GM23338 (cell line): Measurements from ENCODE around the gene IL12RB1. TPM values are rescaled to one million over a fixed set of nuclear protein-coding genes. Genes with fewer than 3 reads are reported as not detected.

ENCODE experiments used
- ATAC-seq: fragments of 200-7000 bp; cut with Tn5 transposase; 3 replicates; pipeline ENCODE4 v1.9.1; 2020
- DNase-seq: peaks from one replicate; pipeline ENCODE4 v3.0.0-alpha.2; 2015; ENCODE audit warnings: low spot score
- H2AFZ ChIP-seq: fragments of 200-600 bp; sonication (generic); 2 replicates; pipeline ENCODE4 v1.8.0; 2016; ENCODE audit warnings: antibody characterized with exemption, mild to moderate bottlenecking, moderate library complexity
- H3F3A ChIP-seq: fragments of 200-600 bp; sonication (generic); replicated peaks from 2 replicates; pipeline ENCODE4 v1.8.0; 2017; ENCODE audit warnings: antibody characterized with exemption, mixed run types, low read depth
- H3K27ac ChIP-seq: fragments of 200-600 bp; sonication (generic); 2 replicates; pipeline ENCODE4 v1.6.1; 2016; ENCODE audit warnings: low read depth
- H3K27me3 ChIP-seq: fragments of 200-600 bp; sonication (generic); 2 replicates; pipeline ENCODE4 v1.8.0; 2016; ENCODE audit warnings: mild to moderate bottlenecking, mixed run types, moderate library complexity; ENCODE audit not compliant: insufficient read depth
- H3K36me3 ChIP-seq: fragments of 200-600 bp; sonication (generic); 2 replicates; pipeline ENCODE4 v1.8.0; 2016; ENCODE audit warnings: mild to moderate bottlenecking; ENCODE audit not compliant: insufficient read depth
- H3K4me1 ChIP-seq: fragments of 200-600 bp; sonication (generic); 2 replicates; pipeline ENCODE4 v1.8.0; 2016; ENCODE audit warnings: mild to moderate bottlenecking, moderate library complexity; ENCODE audit not compliant: insufficient read depth
- H3K4me2 ChIP-seq: fragments of 200-600 bp; sonication (generic); 2 replicates; pipeline ENCODE4 v1.7.1; 2017; ENCODE audit warnings: mixed run types
- H3K4me3 ChIP-seq: fragments of 200-600 bp; sonication (generic); 2 replicates; pipeline ENCODE4 v1.6.1; 2016; ENCODE audit warnings: mixed run types
- H3K79me2 ChIP-seq: fragments of 200-600 bp; sonication (generic); replicated peaks from 2 replicates; pipeline ENCODE4 v1.8.0; 2017; ENCODE audit warnings: mild to moderate bottlenecking; ENCODE audit not compliant: insufficient read depth
- H3K9me2 ChIP-seq: fragments of 200-600 bp; sonication (generic); 2 replicates; pipeline ENCODE4 v1.8.0; 2017; ENCODE audit not compliant: insufficient read depth
- H4K20me1 ChIP-seq: fragments of 200-600 bp; sonication (generic); replicated peaks from 2 replicates; pipeline ENCODE4 v1.8.0; 2017; ENCODE audit warnings: mild to moderate bottlenecking; ENCODE audit not compliant: insufficient read depth
- H3K27ac Mint-ChIP-seq: 2 replicates; pipeline ENCODE4 v1.8.0; 2020; ENCODE audit warnings: inconsistent platforms, mild to moderate bottlenecking, moderate library complexity, mixed read lengths
- H3K27me3 Mint-ChIP-seq: 3 replicates; pipeline ENCODE4 v1.8.0; 2022; ENCODE audit warnings: low read depth, mild to moderate bottlenecking, moderate library complexity, mixed read lengths, inconsistent platforms; ENCODE audit not compliant: insufficient read depth, poor library complexity
- H3K36me3 Mint-ChIP-seq: 3 replicates; pipeline ENCODE4 v1.8.0; 2021; ENCODE audit warnings: low read depth, mild to moderate bottlenecking, inconsistent platforms, moderate library complexity, mixed read lengths
- H3K4me1 Mint-ChIP-seq: 3 replicates; pipeline ENCODE4 v1.8.0; 2020; ENCODE audit warnings: mild to moderate bottlenecking, inconsistent platforms, mixed read lengths
- H3K4me3 Mint-ChIP-seq: 3 replicates; pipeline ENCODE4 v1.8.0; 2021; ENCODE audit warnings: moderate library complexity, mild to moderate bottlenecking, inconsistent platforms, mixed read lengths
- H3K9me3 Mint-ChIP-seq: 3 replicates; pipeline ENCODE4 v1.8.0; 2020; ENCODE audit warnings: moderate library complexity, mild to moderate bottlenecking, inconsistent platforms, mixed read lengths
- EZH2 ChIP-seq: fragments of 200-600 bp; sonication (generic); IDR thresholded peaks from one replicate; pipeline ENCODE4 v1.8.0; 2017; ENCODE audit warnings: antibody characterized with exemption, mild to moderate bottlenecking, low read depth; ENCODE audit not compliant: unreplicated experiment
- EZH2phosphoT487 ChIP-seq: fragments of 200-600 bp; sonication (generic); IDR thresholded peaks from one replicate; pipeline ENCODE4 v1.8.1; 2018; ENCODE audit warnings: antibody characterized with exemption; ENCODE audit not compliant: unreplicated experiment
- JUNB ChIP-seq: IDR thresholded peaks from one replicate; pipeline ENCODE4 v1.6.1; 2016; ENCODE audit warnings: antibody characterized with exemption; ENCODE audit not compliant: unreplicated experiment
- NANOG ChIP-seq: IDR thresholded peaks from 2 replicates; pipeline ENCODE4 v1.6.1; 2016; ENCODE audit warnings: antibody characterized with exemption, borderline replicate concordance
- STAT1 ChIP-seq: IDR thresholded peaks from one replicate; pipeline ENCODE4 v1.6.1; 2016; ENCODE audit warnings: antibody characterized with exemption; ENCODE audit not compliant: unreplicated experiment
- ZNF114 ChIP-seq: fragments of 250-450 bp; sonication (Bioruptor Pico); IDR thresholded peaks from 2 replicates; pipeline ENCODE4 v1.5.0; 2020; ENCODE audit warnings: mild to moderate bottlenecking, moderate library complexity
- ZNF331 ChIP-seq: fragments of 250-450 bp; sonication (Bioruptor Pico); IDR thresholded peaks from 2 replicates; pipeline ENCODE4 v1.5.0; 2020; ENCODE audit warnings: low read depth, mild to moderate bottlenecking, moderate library complexity
- polyA plus RNA-seq: library from polyadenylated mRNA; unstranded; fragments of >200 nt; fragmentation: Nextera tagmentation; extraction: Ambion mirVana; gene quantifications from 2 replicates; pipeline ENCODE4 v1.2.1, GENCODE V29; 2016
- total RNA-seq: library from RNA; depleted of rRNA; stranded (reverse); fragments of >200 nt; shearing (Covaris generic); gene quantifications from 2 replicates; pipeline ENCODE4 v1.2.3, GENCODE V29; 2014
- TF ChIP-seq, protein P1 (sequence below): IDR thresholded peaks from one replicate; pipeline ENCODE4 v1.6.1; 2018; ENCODE audit warnings: antibody characterized with exemption; ENCODE audit not compliant: unreplicated experiment
- TF ChIP-seq, protein P2 (sequence below), 2 experiments: fragments of 200-600 bp in 1 of 2; sonication (generic) in 1 of 2; conservative IDR thresholded peaks; 2 replicates each; pipeline versions ENCODE4 v1.5.1 to v1.6.1; 2016 to 2017; ENCODE audit warnings: antibody characterized with exemption in 2 of 2, low read depth in 2 of 2, mild to moderate bottlenecking in 2 of 2, moderate library complexity in 1 of 2

IL12RB1 gene
- total and polyA plus RNA-seq, 2 experiments from 2014 or later: not detected

DNA sequence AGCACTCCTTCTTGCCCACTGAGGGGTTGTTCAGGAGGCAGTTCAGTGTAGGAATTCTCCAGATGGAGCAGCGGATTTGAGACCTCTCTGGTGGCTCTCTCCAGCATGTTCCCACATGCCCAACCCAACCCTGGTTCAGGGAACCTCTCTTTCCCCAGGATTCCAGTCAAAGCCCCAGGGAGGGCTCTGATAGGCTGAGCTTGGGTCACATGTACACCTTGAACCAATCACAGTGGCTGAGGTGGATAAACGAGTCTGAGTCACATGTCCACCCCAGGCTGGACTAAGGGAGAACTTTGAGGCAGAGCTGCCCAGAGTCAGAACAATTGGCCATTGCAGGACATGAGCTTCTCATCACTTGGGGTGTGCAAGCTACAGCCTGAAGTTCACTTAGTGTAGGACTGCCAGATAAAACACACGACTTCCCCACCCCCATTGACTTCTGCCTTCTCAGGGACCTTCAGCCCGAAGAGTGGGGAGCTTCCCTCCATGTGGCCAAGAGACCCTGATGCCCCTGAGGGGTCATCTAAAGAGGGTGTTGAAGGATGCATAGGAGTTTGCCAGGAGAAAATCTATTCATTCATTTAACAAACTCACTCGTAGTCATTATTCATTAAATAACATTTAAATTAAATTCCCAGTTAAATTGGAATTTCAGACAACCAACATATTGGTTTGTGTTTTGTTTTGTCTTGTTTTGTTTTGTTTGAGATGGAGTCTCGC, 6.9 kb upstream of the IL12RB1 start:
- H3K4me3 Mint-ChIP-seq: no peak overlapping the region
- peaks cover 4% of the 10 kb centered on the region; the same call in 2 of the 3 replicates for H3K4me1 Mint-ChIP-seq
- peaks cover 8% of the 10 kb centered on the region; the same call in 1 of the 2 replicates for H3K27me3 ChIP-seq
- H3K4me3 ChIP-seq: no peak overlapping the region
- peaks cover 9% of the 10 kb centered on the region; the same call in 1 of the 2 replicates for H3K4me1 ChIP-seq
- no peak overlapping the region for H3K4me2 ChIP-seq
- no peaks in the 10 kb centered on the region; the same call in 2 of the 3 replicates for H3K9me3 Mint-ChIP-seq
- no peak overlapping the region for H3K27ac Mint-ChIP-seq
- no peak overlapping the region for H2AFZ ChIP-seq
- no peaks in the 10 kb centered on the region for H3K36me3 ChIP-seq
- ATAC-seq (peak; percentile 30; the same call in 2 of the 3 replicates), DNase-seq (peak; percentile 68)
- H3F3A ChIP-seq: peaks cover 3% of the 10 kb centered on the region; the same call in 1 of the 2 replicates
- no peaks in the 10 kb centered on the region for H3K36me3 Mint-ChIP-seq
- TF ChIP-seq ZNF331 (CRISPR knock-in tag) (no peak), EZH2 (no peak), EZH2phosphoT487 (no peak), JUNB (no peak), NANOG (no peak)
- TF ChIP-seq, protein P1, sequence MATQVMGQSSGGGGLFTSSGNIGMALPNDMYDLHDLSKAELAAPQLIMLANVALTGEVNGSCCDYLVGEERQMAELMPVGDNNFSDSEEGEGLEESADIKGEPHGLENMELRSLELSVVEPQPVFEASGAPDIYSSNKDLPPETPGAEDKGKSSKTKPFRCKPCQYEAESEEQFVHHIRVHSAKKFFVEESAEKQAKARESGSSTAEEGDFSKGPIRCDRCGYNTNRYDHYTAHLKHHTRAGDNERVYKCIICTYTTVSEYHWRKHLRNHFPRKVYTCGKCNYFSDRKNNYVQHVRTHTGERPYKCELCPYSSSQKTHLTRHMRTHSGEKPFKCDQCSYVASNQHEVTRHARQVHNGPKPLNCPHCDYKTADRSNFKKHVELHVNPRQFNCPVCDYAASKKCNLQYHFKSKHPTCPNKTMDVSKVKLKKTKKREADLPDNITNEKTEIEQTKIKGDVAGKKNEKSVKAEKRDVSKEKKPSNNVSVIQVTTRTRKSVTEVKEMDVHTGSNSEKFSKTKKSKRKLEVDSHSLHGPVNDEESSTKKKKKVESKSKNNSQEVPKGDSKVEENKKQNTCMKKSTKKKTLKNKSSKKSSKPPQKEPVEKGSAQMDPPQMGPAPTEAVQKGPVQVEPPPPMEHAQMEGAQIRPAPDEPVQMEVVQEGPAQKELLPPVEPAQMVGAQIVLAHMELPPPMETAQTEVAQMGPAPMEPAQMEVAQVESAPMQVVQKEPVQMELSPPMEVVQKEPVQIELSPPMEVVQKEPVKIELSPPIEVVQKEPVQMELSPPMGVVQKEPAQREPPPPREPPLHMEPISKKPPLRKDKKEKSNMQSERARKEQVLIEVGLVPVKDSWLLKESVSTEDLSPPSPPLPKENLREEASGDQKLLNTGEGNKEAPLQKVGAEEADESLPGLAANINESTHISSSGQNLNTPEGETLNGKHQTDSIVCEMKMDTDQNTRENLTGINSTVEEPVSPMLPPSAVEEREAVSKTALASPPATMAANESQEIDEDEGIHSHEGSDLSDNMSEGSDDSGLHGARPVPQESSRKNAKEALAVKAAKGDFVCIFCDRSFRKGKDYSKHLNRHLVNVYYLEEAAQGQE: no peak
- TF ChIP-seq, protein P2, sequence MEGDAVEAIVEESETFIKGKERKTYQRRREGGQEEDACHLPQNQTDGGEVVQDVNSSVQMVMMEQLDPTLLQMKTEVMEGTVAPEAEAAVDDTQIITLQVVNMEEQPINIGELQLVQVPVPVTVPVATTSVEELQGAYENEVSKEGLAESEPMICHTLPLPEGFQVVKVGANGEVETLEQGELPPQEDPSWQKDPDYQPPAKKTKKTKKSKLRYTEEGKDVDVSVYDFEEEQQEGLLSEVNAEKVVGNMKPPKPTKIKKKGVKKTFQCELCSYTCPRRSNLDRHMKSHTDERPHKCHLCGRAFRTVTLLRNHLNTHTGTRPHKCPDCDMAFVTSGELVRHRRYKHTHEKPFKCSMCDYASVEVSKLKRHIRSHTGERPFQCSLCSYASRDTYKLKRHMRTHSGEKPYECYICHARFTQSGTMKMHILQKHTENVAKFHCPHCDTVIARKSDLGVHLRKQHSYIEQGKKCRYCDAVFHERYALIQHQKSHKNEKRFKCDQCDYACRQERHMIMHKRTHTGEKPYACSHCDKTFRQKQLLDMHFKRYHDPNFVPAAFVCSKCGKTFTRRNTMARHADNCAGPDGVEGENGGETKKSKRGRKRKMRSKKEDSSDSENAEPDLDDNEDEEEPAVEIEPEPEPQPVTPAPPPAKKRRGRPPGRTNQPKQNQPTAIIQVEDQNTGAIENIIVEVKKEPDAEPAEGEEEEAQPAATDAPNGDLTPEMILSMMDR (conservative IDR thresholded peaks at IDR 0.05; ENCODE audit: low read depth in 2 of 2): no peak
- H3K79me2 ChIP-seq: no peaks in the 10 kb centered on the region
- no peak overlapping the region for H3K27ac ChIP-seq
- H4K20me1 ChIP-seq: no peaks in the 10 kb centered on the region
- no peaks in the 10 kb centered on the region for H3K9me2 ChIP-seq
- peaks cover 18% of the 10 kb centered on the region for H3K27me3 Mint-ChIP-seq

DNA sequence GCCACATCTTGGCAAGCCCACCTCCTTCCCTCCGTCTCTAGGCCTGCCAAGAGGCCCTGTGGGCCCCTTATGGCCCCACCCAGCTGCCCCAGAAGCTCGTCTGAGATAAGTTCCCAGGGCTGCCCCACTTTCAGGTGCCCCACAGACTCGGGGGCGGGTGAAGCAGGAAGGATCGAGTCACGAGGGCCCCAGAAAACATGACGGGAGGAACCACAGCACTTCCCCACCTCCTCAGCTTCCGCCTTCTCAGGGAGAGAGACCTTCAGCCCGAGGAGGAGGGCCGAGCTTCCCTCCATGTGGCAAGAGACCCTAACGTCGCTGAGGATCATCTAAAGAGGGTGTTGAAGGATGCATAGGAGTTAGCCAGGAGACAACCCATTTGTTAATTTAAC, 4.5 kb upstream of the IL12RB1 start:
- no peak overlapping the region for H3K27ac ChIP-seq
- Mint-ChIP-seq H3K4me3 (no peak overlapping the region), H3K27ac (no peak overlapping the region), H3K4me1 (no peaks in the 10 kb centered on the region), H3K9me3 (no peaks in the 10 kb centered on the region; the same call in 2 of the 3 replicates), H3K27me3 (peaks cover 16% of the 10 kb centered on the region), H3K36me3 (no peaks in the 10 kb centered on the region)
- ATAC-seq (no peak), DNase-seq (no peak)
- no peak overlapping the region for H3K4me3 ChIP-seq
- H2AFZ ChIP-seq: no peak overlapping the region
- no peaks in the 10 kb centered on the region; the same call in 1 of the 2 replicates for H4K20me1 ChIP-seq
- no peak overlapping the region for H3K4me2 ChIP-seq
- no peaks in the 10 kb centered on the region for H3K4me1 ChIP-seq
- H3F3A ChIP-seq: no peaks in the 10 kb centered on the region
- no peak for TF ChIP-seq STAT1
- TF ChIP-seq JUNB: no peak
- TF ChIP-seq ZNF114: no peak
- no peak for TF ChIP-seq EZH2phosphoT487
- TF ChIP-seq, protein P2 (conservative IDR thresholded peaks at IDR 0.05; ENCODE audit: low read depth in 2 of 2): no peak
- no peaks in the 10 kb centered on the region for H3K27me3 ChIP-seq
- H3K9me2 ChIP-seq: no peaks in the 10 kb centered on the region
- no peaks in the 10 kb centered on the region for H3K79me2 ChIP-seq
- no peaks in the 10 kb centered on the region for H3K36me3 ChIP-seq
